HEK293 (cell line): ENCODE measurements around the gene RNF225.

ENCODE experiments used
- CTCF ChIP-seq: fragments of 450-650 bp; formaldehyde crosslinking; IDR thresholded peaks from 2 replicates; pipeline ENCODE4 v1.5.1; 2016; ENCODE audit warnings: missing biosample characterization, missing genetic modification characterization
- FEZF1 ChIP-seq: fragments of 450-650 bp; formaldehyde crosslinking; IDR thresholded peaks from 2 replicates; pipeline ENCODE4 v1.5.1; 2016; ENCODE audit warnings: missing biosample characterization, missing genetic modification characterization
- PATZ1 ChIP-seq: fragments of 450-650 bp; formaldehyde crosslinking; IDR thresholded peaks from 2 replicates; pipeline ENCODE4 v1.5.1; 2016; ENCODE audit warnings: missing biosample characterization, missing genetic modification characterization
- PRDM10 ChIP-seq: fragments of 450-650 bp; formaldehyde crosslinking; IDR thresholded peaks from 2 replicates; pipeline ENCODE4 v1.5.1; 2016; ENCODE audit warnings: missing biosample characterization, missing genetic modification characterization
- RBAK ChIP-seq: fragments of 450-650 bp; formaldehyde crosslinking; IDR thresholded peaks from 2 replicates; pipeline ENCODE4 v1.5.1; 2016; ENCODE audit warnings: missing biosample characterization, missing genetic modification characterization
- REPIN1 ChIP-seq: fragments of 450-650 bp; formaldehyde crosslinking; IDR thresholded peaks from 2 replicates; pipeline ENCODE4 v1.5.1; 2017; ENCODE audit warnings: missing biosample characterization, missing genetic modification characterization, low read depth
- TCF7L2 ChIP-seq: IDR thresholded peaks from 2 replicates; pipeline ENCODE4 v1.6.1; 2011; ENCODE audit warnings: low read depth, mild to moderate bottlenecking, inconsistent platforms, low read length, moderate library complexity, borderline replicate concordance
- ZBTB8A ChIP-seq: fragments of 450-650 bp; formaldehyde crosslinking; IDR thresholded peaks from 2 replicates; pipeline ENCODE4 v1.5.1; 2016; ENCODE audit warnings: missing biosample characterization, missing genetic modification characterization
- ZNF133 ChIP-seq: fragments of 450-650 bp; formaldehyde crosslinking; IDR thresholded peaks from 2 replicates; pipeline ENCODE4 v1.5.1; 2016; ENCODE audit warnings: missing biosample characterization, missing genetic modification characterization
- ZNF138 ChIP-seq: fragments of 450-650 bp; formaldehyde crosslinking; IDR thresholded peaks from 2 replicates; pipeline ENCODE4 v1.5.1; 2016; ENCODE audit warnings: missing biosample characterization, missing genetic modification characterization, borderline replicate concordance
- ZNF211 ChIP-seq: fragments of 450-650 bp; formaldehyde crosslinking; IDR thresholded peaks from 2 replicates; pipeline ENCODE4 v1.5.1; 2016; ENCODE audit warnings: low read depth, missing biosample characterization, missing genetic modification characterization
- ZNF24 ChIP-seq: fragments of 450-650 bp; formaldehyde crosslinking; IDR thresholded peaks from 2 replicates; pipeline ENCODE4 v1.5.1; 2016; ENCODE audit warnings: missing biosample characterization, missing genetic modification characterization
- ZNF561 ChIP-seq: fragments of 450-650 bp; IDR thresholded peaks from 2 replicates; pipeline ENCODE4 v1.5.1; 2018; ENCODE audit warnings: missing biosample characterization, missing genetic modification characterization, borderline replicate concordance
- TF ChIP-seq, protein P1 (sequence below): fragments of 450-650 bp; formaldehyde crosslinking; optimal IDR thresholded peaks from 2 replicates; pipeline ENCODE3; 2016; ENCODE audit warnings: missing biosample characterization, mild to moderate bottlenecking, missing genetic modification characterization

- TF ChIP-seq CTCF (tag by site-specific recombination): no peak
- no peak for TF ChIP-seq RBAK (tag by site-specific recombination)
- TF ChIP-seq, protein P1, sequence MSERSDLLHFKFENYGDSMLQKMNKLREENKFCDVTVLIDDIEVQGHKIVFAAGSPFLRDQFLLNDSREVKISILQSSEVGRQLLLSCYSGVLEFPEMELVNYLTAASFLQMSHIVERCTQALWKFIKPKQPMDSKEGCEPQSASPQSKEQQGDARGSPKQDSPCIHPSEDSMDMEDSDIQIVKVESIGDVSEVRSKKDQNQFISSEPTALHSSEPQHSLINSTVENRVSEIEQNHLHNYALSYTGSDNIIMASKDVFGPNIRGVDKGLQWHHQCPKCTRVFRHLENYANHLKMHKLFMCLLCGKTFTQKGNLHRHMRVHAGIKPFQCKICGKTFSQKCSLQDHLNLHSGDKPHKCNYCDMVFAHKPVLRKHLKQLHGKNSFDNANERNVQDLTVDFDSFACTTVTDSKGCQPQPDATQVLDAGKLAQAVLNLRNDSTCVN (tag by site-specific recombination): no peak
- no peak for TF ChIP-seq ZNF138 (tag by site-specific recombination)
- no peak for TF ChIP-seq REPIN1 (tag by site-specific recombination)
- TF ChIP-seq ZBTB8A: no peak
- TF ChIP-seq ZNF211: no peak
- TF ChIP-seq FEZF1 (tag by site-specific recombination): no peak
- no peak for TF ChIP-seq ZNF561
- no peak for TF ChIP-seq PATZ1 (tag by site-specific recombination)
- no peak for TF ChIP-seq ZNF133 (tag by site-specific recombination)
- no peak for TF ChIP-seq PRDM10 (tag by site-specific recombination)
- TF ChIP-seq TCF7L2: no peak
- no peak for TF ChIP-seq ZNF24 (tag by site-specific recombination)
These were observed 38.5 kb upstream of the RNF225 start for GRCh38 chr19:58356766-58357480.
